Putamen (tissue), 1 donor: ENCODE results near the gene C1orf210.
A peak's percentile ranks its signal among the peaks of the same experiment; 100 is the strongest.

Experiments used
- DNase-seq: peaks from one replicate; pipeline ENCODE4 v3.0.0-alpha.2; 2016; ENCODE audit warnings: low spot score

Gene C1orf210

GRCh38 chr1:43274125-43274803 lies 11.1 kb downstream of the C1orf210 start:
- DNase-seq = no peak

GRCh38 chr1:43273708-43274107 lies 11.7 kb downstream of the C1orf210 start:
- DNase-seq = no peak

- DNase-seq = no peak
Measured at GRCh38 chr1:43272576-43273571, 12.5 kb downstream of the C1orf210 start.

GRCh38 chr1:43272161-43272560 lies 13.2 kb downstream of the C1orf210 start:
- DNase-seq = peak; percentile 86

- DNase-seq = no peak
Measured at GRCh38 chr1:43271186-43272118, 13.9 kb downstream of the C1orf210 start.

- no peak for DNase-seq
Measured at GRCh38 chr1:43270421-43271095, 14.8 kb downstream of the C1orf210 start.

- no peak for DNase-seq
Measured at GRCh38 chr1:43269627-43270375, 15.6 kb downstream of the C1orf210 start, which contains the start of gene TMEM125. TSS of gene TMEM125 (plus strand) at chr1:43269983. CDS start at chr1:43272723, 2,740 bp downstream.

GRCh38 chr1:43267818-43268425 lies 17.5 kb downstream of the C1orf210 start:
- no peak for DNase-seq

GRCh38 chr1:43267291-43267805 lies 18.0 kb downstream of the C1orf210 start:
- DNase-seq = no peak

- no peak for DNase-seq
Measured at GRCh38 chr1:43266881-43267280, 18.5 kb downstream of the C1orf210 start.

- no peak for DNase-seq
Measured at GRCh38 chr1:43265431-43265830, 19.9 kb downstream of the C1orf210 start.

GRCh38 chr1:43258370-43258769 lies 27.0 kb downstream of the C1orf210 start:
- DNase-seq = no peak

- no peak for DNase-seq
Measured at GRCh38 chr1:43256675-43257570, 28.5 kb downstream of the C1orf210 start.

GRCh38 chr1:43255438-43256210 lies 29.8 kb downstream of the C1orf210 start:
- no peak for DNase-seq

GRCh38 chr1:43253876-43254275 lies 31.5 kb downstream of the C1orf210 start:
- no peak for DNase-seq

GRCh38 chr1:43253173-43253572 lies 32.2 kb downstream of the C1orf210 start:
- DNase-seq = no peak

- no peak for DNase-seq
Measured at GRCh38 chr1:43252225-43252624, 33.2 kb downstream of the C1orf210 start.

- DNase-seq = no peak
Measured at GRCh38 chr1:43251024-43251423, 34.4 kb downstream of the C1orf210 start.
